Measurements from ENCODE around the gene BICRA.
"Not testable (repeated sequence)": the region's sequence is repeated elsewhere in the genome, so short reads cannot be mapped to it uniquely, and the experiment has no call there.

The BICRA gene

GRCh38 chr19:47713046-47714021 lies 104.4 kb downstream of the BICRA start, which contains the start of gene EHD2:
Gene EHD2 (plus strand): TSS chr19:47713422. CDS start chr19:47716613, 3,191 bp downstream.
- H3K36me3 ChIP-seq (ENCODE audit: insufficient read depth, low read length), result no peaks in the 10 kb centered on the region
- H3K27ac ChIP-seq, result no peak within 1 kb of the TSS
- TF ChIP-seq FOXP2 (optimal IDR thresholded peaks at IDR 0.05; ENCODE audit: control extremely low read depth, extremely low read length, insufficient read depth), result no peak
- no peak for TF ChIP-seq POLR2AphosphoS5 (IDR thresholded peaks at IDR 0.05; ENCODE audit: borderline replicate concordance, low read depth, low read length)
- TF ChIP-seq EZH2 (IDR thresholded peaks at IDR 0.05), result no peak
- DNase-seq (ENCODE audit: low read depth, low spot score), result no peak
- H3K4me3 ChIP-seq, result peak within 1 kb of the TSS; percentile 69
- H3K9ac ChIP-seq (ENCODE audit: insufficient read length), result no peak within 1 kb of the TSS
- no peaks in the 10 kb centered on the region for H3K9me3 ChIP-seq (ENCODE audit: low read depth, low read length)

- H3K9ac ChIP-seq (ENCODE audit: insufficient read length), result no peak overlapping the region
- no peak overlapping the region for H3K4me3 ChIP-seq
- DNase-seq (ENCODE audit: low read depth, low spot score), result no peak
- H3K36me3 ChIP-seq (ENCODE audit: insufficient read depth, low read length), result no peaks in the 10 kb centered on the region
- TF ChIP-seq FOXP2 (optimal IDR thresholded peaks at IDR 0.05; ENCODE audit: control extremely low read depth, extremely low read length, insufficient read depth), result no peak
- no peak for TF ChIP-seq EZH2 (IDR thresholded peaks at IDR 0.05)
- no peak for TF ChIP-seq POLR2AphosphoS5 (IDR thresholded peaks at IDR 0.05; ENCODE audit: borderline replicate concordance, low read depth, low read length)
- H3K9me3 ChIP-seq (ENCODE audit: low read depth, low read length), result no peaks in the 10 kb centered on the region
- no peak overlapping the region for H3K27ac ChIP-seq
Measured at GRCh38 chr19:47714339-47714738, 105.4 kb downstream of the BICRA start.

- not testable (repeated sequence) for H3K4me3 ChIP-seq; H3K9me3 ChIP-seq (ENCODE audit: low read depth, low read length); H3K36me3 ChIP-seq (ENCODE audit: insufficient read depth, low read length); DNase-seq (ENCODE audit: low read depth, low spot score); H3K9ac ChIP-seq (ENCODE audit: insufficient read length); H3K27ac ChIP-seq
Measured at GRCh38 chr19:47714855-47715254, 105.9 kb downstream of the BICRA start.

GRCh38 chr19:47716270-47716937 lies 107.5 kb downstream of the BICRA start:
- Histone ChIP-seq H3K36me3 (ENCODE audit: insufficient read depth, low read length) (no peaks in the 10 kb centered on the region), H3K9me3 (ENCODE audit: low read depth, low read length) (no peaks in the 10 kb centered on the region), H3K9ac (ENCODE audit: insufficient read length) (no peak overlapping the region), H3K4me3 (no peak overlapping the region), H3K27ac (no peak overlapping the region)
- TF ChIP-seq FOXP2 (optimal IDR thresholded peaks at IDR 0.05; ENCODE audit: control extremely low read depth, extremely low read length, insufficient read depth) (no peak), POLR2AphosphoS5 (IDR thresholded peaks at IDR 0.05; ENCODE audit: borderline replicate concordance, low read depth, low read length) (no peak), EZH2 (IDR thresholded peaks at IDR 0.05) (no peak)
- DNase-seq (ENCODE audit: low read depth, low spot score), result no peak

GRCh38 chr19:47718415-47719046 lies 109.6 kb downstream of the BICRA start:
- not testable (repeated sequence) for H3K27ac ChIP-seq; H3K9me3 ChIP-seq (ENCODE audit: low read depth, low read length); DNase-seq (ENCODE audit: low read depth, low spot score); H3K4me3 ChIP-seq; H3K9ac ChIP-seq (ENCODE audit: insufficient read length); H3K36me3 ChIP-seq (ENCODE audit: insufficient read depth, low read length)

GRCh38 chr19:47719047-47719859 lies 110.3 kb downstream of the BICRA start:
- Histone ChIP-seq H3K4me3 (no peak overlapping the region), H3K36me3 (ENCODE audit: insufficient read depth, low read length) (no peaks in the 10 kb centered on the region), H3K9ac (ENCODE audit: insufficient read length) (no peak overlapping the region), H3K27ac (no peak overlapping the region), H3K9me3 (ENCODE audit: low read depth, low read length) (no peaks in the 10 kb centered on the region)
- DNase-seq (ENCODE audit: low read depth, low spot score), result no peak
- TF ChIP-seq FOXP2 (optimal IDR thresholded peaks at IDR 0.05; ENCODE audit: control extremely low read depth, extremely low read length, insufficient read depth) (no peak), POLR2AphosphoS5 (IDR thresholded peaks at IDR 0.05; ENCODE audit: borderline replicate concordance, low read depth, low read length) (no peak), EZH2 (IDR thresholded peaks at IDR 0.05) (no peak)

- no peak for TF ChIP-seq EZH2 (IDR thresholded peaks at IDR 0.05)
- Histone ChIP-seq H3K9me3 (ENCODE audit: low read depth, low read length) (no peaks in the 10 kb centered on the region), H3K36me3 (ENCODE audit: insufficient read depth, low read length) (no peaks in the 10 kb centered on the region), H3K27ac (no peak overlapping the region), H3K4me3 (no peak overlapping the region), H3K9ac (ENCODE audit: insufficient read length) (no peak overlapping the region)
- DNase-seq (ENCODE audit: low read depth, low spot score), result no peak
Measured at GRCh38 chr19:47720669-47721422, 111.9 kb downstream of the BICRA start.

Measured in SK-N-MC (cell line).